CD4-positive, alpha-beta memory T cell (primary cell): ENCODE measurements around the gene TRIP10. TPM values are rescaled to one million over a fixed set of nuclear protein-coding genes. Genes with fewer than 3 reads are reported as not detected.
A peak's percentile ranks its signal among the peaks of the same experiment; 100 is the strongest.
"Not testable (repeated sequence)": the region's sequence is repeated elsewhere in the genome, so short reads cannot be mapped to it uniquely, and the experiment has no call there.

Source experiments
- CTCF ChIA-PET: fragments of 350-600 bp; sonication (Branson Sonifier 250); formaldehyde crosslinking; loops from one replicate; lab custom pipeline; 2021; ENCODE audit warnings: inconsistent platforms; ENCODE audit not compliant: partially characterized antibody; lab: Charles Lee
- POLR2A ChIA-PET: fragments of 350-600 bp; sonication (Branson Sonifier 250); formaldehyde crosslinking; loops from one replicate; lab custom pipeline; 2021; ENCODE audit not compliant: partially characterized antibody; lab: Charles Lee
- DNase-seq, 5 donors: peaks; one replicate each; pipeline versions ENCODE4 v3.0.0 to v3.0.0-alpha.2; 2020 to 2022; ENCODE audit warnings: mixed read lengths in 1 of 5
- H3K27ac ChIP-seq: one replicate; pipeline ENCODE4 v1.7.0; 2013; ENCODE audit warnings: low read depth, low read length
- H3K27me3 ChIP-seq: 2 replicates; pipeline ENCODE4 v1.7.0; 2013; ENCODE audit warnings: mild to moderate bottlenecking, low read length, moderate library complexity; ENCODE audit not compliant: insufficient read depth
- H3K36me3 ChIP-seq: 2 replicates; pipeline ENCODE4 v1.7.0; 2013; ENCODE audit warnings: mild to moderate bottlenecking, low read length, moderate library complexity; ENCODE audit not compliant: insufficient read depth
- H3K4me1 ChIP-seq: 2 replicates; pipeline ENCODE4 v1.7.0; 2013; ENCODE audit warnings: mild to moderate bottlenecking, low read length, moderate library complexity; ENCODE audit not compliant: insufficient read depth
- H3K4me3 ChIP-seq, 2 donors: one replicate each; pipeline ENCODE4 v1.7.0; 2013; ENCODE audit warnings: low read length in 2 of 2, mild to moderate bottlenecking in 1 of 2
- H3K9me3 ChIP-seq, 2 donors: one replicate each; pipeline ENCODE4 v1.7.0; 2013; ENCODE audit warnings: low read length in 2 of 2, control low read depth in 1 of 2; ENCODE audit not compliant: control insufficient read depth in 1 of 2
- H3K27ac Mint-ChIP-seq, 7 donors: one replicate each; pipeline ENCODE4 v1.8.0; 2020 to 2021; ENCODE audit warnings: mixed read lengths in 7 of 7, mild to moderate bottlenecking in 6 of 7, inconsistent platforms in 3 of 7, moderate library complexity in 3 of 7
- H3K27me3 Mint-ChIP-seq, 2 donors: one replicate each; pipeline ENCODE4 v1.8.0; 2020 to 2021; ENCODE audit warnings: mixed read lengths in 2 of 2
- H3K36me3 Mint-ChIP-seq, 2 donors: one replicate each; pipeline ENCODE4 v1.8.0; 2020 to 2021; ENCODE audit warnings: mixed read lengths in 2 of 2, inconsistent platforms in 1 of 2, mild to moderate bottlenecking in 1 of 2
- H3K4me1 Mint-ChIP-seq, 4 donors: one replicate each; pipeline ENCODE4 v1.8.0; 2020 to 2021; ENCODE audit warnings: mixed read lengths in 4 of 4, mild to moderate bottlenecking in 1 of 4
- H3K4me3 Mint-ChIP-seq, 8 donors: one replicate each; pipeline ENCODE4 v1.8.0; 2020 to 2021; ENCODE audit warnings: mixed read lengths in 8 of 8, mild to moderate bottlenecking in 7 of 8, moderate library complexity in 6 of 8, inconsistent platforms in 3 of 8
- H3K9me3 Mint-ChIP-seq, 8 donors: one replicate each; pipeline ENCODE4 v1.8.0; 2020 to 2021; ENCODE audit warnings: mixed read lengths in 8 of 8, mild to moderate bottlenecking in 5 of 8, inconsistent platforms in 3 of 8, moderate library complexity in 1 of 8
- intact Hi-C: fragments of 100-400 bp; cut with micrococcal nuclease; formaldehyde crosslinking; loops from one replicate; pipeline ENCODE4 v1.15.1; 2023
- polyA plus RNA-seq, 2 donors: library from polyadenylated mRNA; unstranded; fragments of 300-500 nt; fragmentation: Illumina TruSeq; gene quantifications; one replicate each; pipeline ENCODE4 v1.2.3, GENCODE V29; 2021
- total RNA-seq, 2 experiments: library from RNA; stranded (reverse); gene quantifications; one replicate each; pipeline ENCODE4 v1.2.3, GENCODE V29; 2021

The TRIP10 gene
- total and polyA plus RNA-seq, 4 experiments from 2014 or later: 1.1 to 6.5 (median 4.1) TPM

GRCh38 chr19:6772866-6773322, 33.4 kb downstream of the TRIP10 start:
- ChIA-PET CTCF (interaction anchor here (0.8 to 5.4 kb wide), 7 partner anchors 18 to 256 kb away, joined by 3 to 46 read pairs (median 6); partner anchors contain the start of gene GPR108), POLR2A (interaction anchor here (0.7 to 10.7 kb wide), 25 partner anchors 9 to 401 kb away, joined by 3 to 227 read pairs (median 5); partner anchors contain the start of genes ALKBH7, DENND1C, GPR108 and TRIP10)
- intact Hi-C loops: loop anchor here (1.0 kb wide), 3 partner anchors 28 to 41 kb away; partner anchors contain the start of gene GPR108
- Histone ChIP-seq H3K4me1 (peaks cover 54% of the 10 kb centered on the region), H3K36me3 (peaks cover 7% of the 10 kb centered on the region), H3K27ac (peak overlapping the region; percentile 81), H3K27me3 (no peaks in the 10 kb centered on the region), H3K4me3 (peak overlapping the region; percentile 80 to 96), H3K9me3 (no peaks in the 10 kb centered on the region)
- Mint-ChIP-seq H3K27me3 (no peaks in the 10 kb centered on the region), H3K27ac (peak overlapping the region; percentile 87 to 97 (median 96)), H3K4me1 (peaks cover 38 to 72% (median 51%) of the 10 kb centered on the region in 4 donors), H3K4me3 (peak overlapping the region; percentile 88 to 96 (median 94)), H3K9me3 (no peaks in the 10 kb centered on the region), H3K36me3 (peaks cover 25 to 34% of the 10 kb centered on the region in 2 donors)
- DNase-seq: no peak

DNA sequence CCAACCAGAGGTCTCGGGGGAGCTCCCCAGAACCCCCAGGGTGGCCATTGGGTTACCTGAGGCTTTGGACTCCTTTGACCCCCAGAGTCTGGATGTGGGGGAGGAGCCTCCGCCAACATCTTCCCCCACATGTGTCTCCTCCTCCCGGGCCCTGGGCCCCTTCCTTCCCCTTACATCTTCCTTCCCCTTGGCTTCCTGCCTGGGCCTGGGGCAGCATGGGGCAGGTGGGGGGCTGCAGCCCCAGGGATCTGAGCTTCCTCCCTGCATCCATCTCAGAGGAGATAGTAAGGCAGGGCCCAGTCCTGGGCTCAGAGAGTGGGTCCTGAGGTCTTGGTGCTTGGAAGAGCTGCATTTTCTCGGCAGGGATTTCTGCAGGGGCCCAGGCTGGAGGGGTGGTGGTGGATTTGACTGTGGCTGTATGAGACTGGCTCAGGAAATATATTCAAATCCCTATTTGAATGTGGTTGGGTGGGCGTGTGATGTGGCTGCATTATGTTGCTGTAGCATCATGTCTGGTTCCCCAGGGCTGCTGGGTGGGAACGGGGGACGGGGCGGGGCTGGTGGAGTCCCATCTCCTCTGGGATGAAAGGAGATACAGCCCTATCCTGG, 33.9 kb downstream of the TRIP10 start:
- Histone ChIP-seq H3K9me3 (no peaks in the 10 kb centered on the region), H3K4me1 (peaks cover 54% of the 10 kb centered on the region), H3K36me3 (peaks cover 7% of the 10 kb centered on the region), H3K27ac (peak overlapping the region; percentile 81), H3K4me3 (peak overlapping the region; percentile 80 to 96), H3K27me3 (no peaks in the 10 kb centered on the region)
- DNase-seq: peak in 4 of 5 donors; percentile 24 to 60 (median 44)
- Mint-ChIP-seq H3K4me1 (peaks cover 38 to 72% (median 52%) of the 10 kb centered on the region in 4 donors), H3K36me3 (peaks cover 25 to 39% of the 10 kb centered on the region in 2 donors), H3K4me3 (peak overlapping the region; percentile 88 to 96 (median 94)), H3K27me3 (no peaks in the 10 kb centered on the region), H3K9me3 (no peaks in the 10 kb centered on the region), H3K27ac (peak overlapping the region; percentile 87 to 97 (median 96))
- ChIA-PET CTCF (interaction anchor here (0.9 to 3.2 kb wide), 4 partner anchors 18 to 90 kb away, joined by 3 to 15 read pairs (median 10); no protein-coding TSS in a partner anchor), POLR2A (interaction anchor here (1.0 to 10.7 kb wide), 20 partner anchors 8 to 401 kb away, joined by 3 to 227 read pairs (median 6); partner anchors contain the start of genes ALKBH7, GPR108 and TRIP10)
- intact Hi-C loops: no loop called here

GRCh38 chr19:6774821-6775707, 35.6 kb downstream of the TRIP10 start:
- Histone ChIP-seq H3K36me3 (peaks cover 7% of the 10 kb centered on the region), H3K9me3 (no peaks in the 10 kb centered on the region), H3K4me1 (peaks cover 58% of the 10 kb centered on the region), H3K4me3 (no peak overlapping the region), H3K27me3 (no peaks in the 10 kb centered on the region), H3K27ac (peak overlapping the region; percentile 26)
- ChIA-PET CTCF (interaction anchor here (1.4 kb wide), 2 partner anchors 37 to 88 kb away, joined by 3 read pairs; no protein-coding TSS in a partner anchor), POLR2A (interaction anchor here (0.9 to 10.7 kb wide), 3 partner anchors 15 to 26 kb away, joined by 3 to 227 read pairs (median 13); no protein-coding TSS in a partner anchor)
- Mint-ChIP-seq H3K4me1 (peaks cover 41 to 66% (median 54%) of the 10 kb centered on the region in 4 donors), H3K9me3 (no peaks in the 10 kb centered on the region), H3K27ac (peak overlapping the region; percentile 67 to 95 (median 86)), H3K27me3 (no peaks in the 10 kb centered on the region), H3K36me3 (peaks cover 27 to 42% of the 10 kb centered on the region in 2 donors), H3K4me3 (peak overlapping the region; percentile 57 to 95 (median 72))
- no peak for DNase-seq
- intact Hi-C loops: no loop called here

DNA sequence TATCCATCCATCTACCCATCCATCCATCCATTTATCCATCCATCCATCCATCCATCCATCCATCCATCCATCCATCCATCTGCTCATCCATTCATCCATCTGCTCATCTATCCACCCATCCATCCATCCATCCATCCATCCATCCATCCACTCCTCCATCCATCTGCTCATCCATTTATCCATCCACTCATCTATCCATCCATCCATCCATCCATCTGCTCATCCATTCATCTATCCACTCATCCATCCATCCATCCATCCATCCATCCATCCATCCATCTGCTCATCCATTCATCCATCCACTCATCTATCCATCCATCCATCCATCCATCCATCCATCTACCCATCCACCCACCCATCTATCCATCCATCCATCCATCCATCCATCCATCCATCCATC, 36.6 kb downstream of the TRIP10 start:
- H3K4me3 ChIP-seq, H3K27me3 ChIP-seq, H3K36me3 ChIP-seq, DNase-seq, H3K27ac ChIP-seq, intact Hi-C loops, H3K27me3 Mint-ChIP-seq, H3K9me3 ChIP-seq, H3K9me3 Mint-ChIP-seq: not testable (repeated sequence)
- Mint-ChIP-seq H3K27ac (peak overlapping the region in 6 of 7 donors; percentile 15 to 95 (median 81)), H3K36me3 (peaks cover 29 to 45% of the 10 kb centered on the region in 2 donors), H3K4me3 (peak overlapping the region in 5 of 8 donors; percentile 48 to 83 (median 63)), H3K4me1 (peaks cover 43 to 64% (median 53%) of the 10 kb centered on the region in 4 donors)
- POLR2A ChIA-PET: interaction anchor here (10.7 kb wide), 1 partner anchor 25 kb away, joined by 227 read pairs; no protein-coding TSS in a partner anchor
- H3K4me1 ChIP-seq: peaks cover 59% of the 10 kb centered on the region
- CTCF ChIA-PET: interaction anchor here (1.4 kb wide), 1 partner anchor 87 kb away, joined by 3 read pairs; no protein-coding TSS in a partner anchor

DNA sequence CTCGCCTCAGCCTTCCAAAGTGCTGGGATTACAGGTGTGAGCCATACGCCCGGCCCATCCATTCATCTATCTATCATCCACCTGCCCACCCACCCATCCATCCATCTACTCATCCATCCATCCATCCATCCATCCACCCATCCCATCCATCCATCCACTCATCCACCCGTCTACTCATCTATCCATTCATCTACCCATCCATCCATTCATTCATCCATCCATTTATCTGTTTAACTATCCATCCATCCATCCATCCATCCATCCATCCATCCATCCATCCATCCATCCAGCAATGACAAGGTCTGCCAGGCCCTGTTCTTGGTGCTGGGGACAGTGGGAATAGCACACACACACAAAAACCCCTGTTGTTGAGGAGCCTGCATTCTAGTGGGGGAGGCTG, 37.5 kb downstream of the TRIP10 start:
- H3K36me3 Mint-ChIP-seq: peaks cover 32 to 52% of the 10 kb centered on the region in 2 donors
- no peak for DNase-seq
- H3K27ac ChIP-seq: no peak overlapping the region
- peak overlapping the region; percentile 44 to 95 (median 79) for H3K27ac Mint-ChIP-seq
- no peak overlapping the region for H3K4me3 ChIP-seq
- peaks cover 64% of the 10 kb centered on the region for H3K4me1 ChIP-seq
- no peaks in the 10 kb centered on the region for H3K27me3 Mint-ChIP-seq
- H3K4me1 Mint-ChIP-seq: peaks cover 43 to 71% (median 56%) of the 10 kb centered on the region in 4 donors
- H3K9me3 Mint-ChIP-seq: no peaks in the 10 kb centered on the region
- POLR2A ChIA-PET: no interaction called here
- H3K9me3 ChIP-seq: no peaks in the 10 kb centered on the region
- peak overlapping the region in 5 of 8 donors; percentile 17 to 75 (median 62) for H3K4me3 Mint-ChIP-seq
- no peaks in the 10 kb centered on the region for H3K27me3 ChIP-seq
- CTCF ChIA-PET: no interaction called here
- H3K36me3 ChIP-seq: peaks cover 7% of the 10 kb centered on the region
- intact Hi-C loops: no loop called here

GRCh38 chr19:6777434-6777833, 38.0 kb downstream of the TRIP10 start:
- no peak overlapping the region for H3K27ac ChIP-seq
- peaks cover 60% of the 10 kb centered on the region for H3K4me1 ChIP-seq
- H3K9me3 ChIP-seq: no peaks in the 10 kb centered on the region
- peaks cover 39 to 67% (median 52%) of the 10 kb centered on the region in 4 donors for H3K4me1 Mint-ChIP-seq
- intact Hi-C loops: no loop called here
- H3K27me3 Mint-ChIP-seq: no peaks in the 10 kb centered on the region
- H3K4me3 Mint-ChIP-seq: peak overlapping the region in 6 of 8 donors; percentile 11 to 62 (median 19)
- H3K4me3 ChIP-seq: no peak overlapping the region
- POLR2A ChIA-PET: interaction anchor here (1.3 kb wide), 1 partner anchor 31 kb away, joined by 3 read pairs; no protein-coding TSS in a partner anchor
- DNase-seq: no peak
- peaks cover 7% of the 10 kb centered on the region for H3K36me3 ChIP-seq
- H3K9me3 Mint-ChIP-seq: no peaks in the 10 kb centered on the region
- peaks cover 32 to 51% of the 10 kb centered on the region in 2 donors for H3K36me3 Mint-ChIP-seq
- no peaks in the 10 kb centered on the region for H3K27me3 ChIP-seq
- peak overlapping the region; percentile 50 to 95 (median 79) for H3K27ac Mint-ChIP-seq
- CTCF ChIA-PET: interaction anchor here (1.1 kb wide), 1 partner anchor 86 kb away, joined by 3 read pairs; no protein-coding TSS in a partner anchor
